ENCODE measurements around the gene DLG3. TPM values are rescaled to one million over a fixed set of nuclear protein-coding genes. Genes with fewer than 3 reads are reported as not detected.

Gene DLG3
- polyA plus RNA-seq, 3 donors: 2.4 to 21.9 (median 4.2) TPM

DNA sequence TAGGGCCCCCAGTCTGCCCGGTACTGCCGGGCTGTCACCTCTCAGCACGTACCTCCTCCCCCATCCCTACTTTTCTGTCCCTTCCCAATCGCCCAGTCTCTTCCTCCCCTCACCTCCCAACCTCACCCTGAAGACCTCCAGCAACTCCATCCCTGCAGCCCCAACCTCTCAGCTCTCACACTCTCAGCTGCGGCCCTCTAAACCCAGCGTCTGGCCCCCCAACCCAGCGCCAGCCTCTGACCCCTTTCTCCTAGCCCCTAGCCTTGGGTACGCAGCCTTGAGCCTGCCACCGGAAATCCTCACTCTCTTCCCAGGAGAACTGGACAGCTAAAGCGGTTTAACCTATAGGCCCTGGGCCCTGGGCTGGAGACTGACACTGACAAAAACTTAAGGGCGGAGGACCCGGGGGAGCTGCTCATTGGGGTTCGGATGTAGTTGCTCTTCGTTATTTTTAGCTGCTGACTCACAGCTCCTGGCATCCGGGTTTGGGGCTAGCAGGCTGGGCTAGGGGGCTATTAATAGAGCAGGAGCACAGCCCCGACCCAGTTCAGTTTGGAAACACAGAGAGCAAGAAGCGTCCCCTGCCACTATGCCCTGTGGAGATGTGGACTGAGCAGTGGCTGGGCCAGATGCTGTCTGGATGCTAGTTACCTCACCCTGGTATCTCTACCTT, 9.6 kb upstream of the DLG3 start:
- 16 to 41% (median 33%) methylated on average over 12 to 17 of the region's 17 CpGs for WGBS, 3 donors

DNA sequence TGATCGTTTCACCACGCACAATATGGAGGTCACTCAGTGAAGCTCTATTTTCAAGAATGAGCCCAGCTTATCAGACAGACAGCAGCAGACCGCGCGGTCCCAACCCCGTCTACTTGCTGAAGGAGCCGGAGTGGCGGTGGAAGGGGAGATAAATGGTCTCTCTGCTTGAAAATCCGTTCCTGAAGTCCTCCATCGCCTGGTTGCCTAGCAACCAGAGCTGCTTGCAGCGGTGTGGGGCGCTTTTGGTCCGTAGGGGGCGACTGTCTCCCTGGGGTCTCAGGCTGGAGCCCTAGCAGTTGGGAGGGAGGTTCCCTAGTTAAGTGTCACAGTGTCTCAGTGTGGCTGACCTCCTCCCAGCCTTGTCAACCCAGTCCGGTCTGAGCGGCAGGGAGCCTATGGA, 8.3 kb upstream of the DLG3 start:
- whole genome bisulfite sequencing, 3 donors: 28 to 34% (median 30%) methylated on average over 15 to 16 of the region's 16 CpGs

More for the DNA sequence above, 9.6 kb upstream of the DLG3 start:
- H3K27ac ChIP-seq (ENCODE audit: low read depth, low read length): no peak overlapping the region

DNA sequence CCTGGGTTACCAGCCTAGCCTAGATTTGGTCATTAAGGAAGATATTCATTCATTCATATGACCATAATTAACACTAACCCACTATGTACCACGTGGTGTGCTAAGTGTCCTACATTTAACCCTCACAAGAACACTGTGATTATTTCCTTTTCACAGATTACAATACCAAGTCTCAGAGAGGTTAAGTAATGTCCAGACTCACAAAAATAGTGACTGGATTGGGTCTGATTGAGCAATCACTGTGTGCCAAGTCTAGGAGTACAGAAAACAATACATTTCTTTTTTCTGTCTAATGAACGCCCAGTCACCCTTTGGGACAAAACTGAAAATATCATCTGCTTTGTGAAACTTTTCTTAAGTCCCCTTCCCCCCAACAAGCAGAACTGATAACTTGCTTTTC, 7.6 kb upstream of the DLG3 start:
- no peak overlapping the region for H3K27ac ChIP-seq (ENCODE audit: low read depth, low read length)
- 24 to 55% (median 40%) methylated on average over 2 of the region's 2 CpGs for WGBS, 3 donors

More for the DNA sequence above, 8.3 kb upstream of the DLG3 start:
- H3K27ac ChIP-seq (ENCODE audit: low read depth, low read length): no peak overlapping the region

DNA sequence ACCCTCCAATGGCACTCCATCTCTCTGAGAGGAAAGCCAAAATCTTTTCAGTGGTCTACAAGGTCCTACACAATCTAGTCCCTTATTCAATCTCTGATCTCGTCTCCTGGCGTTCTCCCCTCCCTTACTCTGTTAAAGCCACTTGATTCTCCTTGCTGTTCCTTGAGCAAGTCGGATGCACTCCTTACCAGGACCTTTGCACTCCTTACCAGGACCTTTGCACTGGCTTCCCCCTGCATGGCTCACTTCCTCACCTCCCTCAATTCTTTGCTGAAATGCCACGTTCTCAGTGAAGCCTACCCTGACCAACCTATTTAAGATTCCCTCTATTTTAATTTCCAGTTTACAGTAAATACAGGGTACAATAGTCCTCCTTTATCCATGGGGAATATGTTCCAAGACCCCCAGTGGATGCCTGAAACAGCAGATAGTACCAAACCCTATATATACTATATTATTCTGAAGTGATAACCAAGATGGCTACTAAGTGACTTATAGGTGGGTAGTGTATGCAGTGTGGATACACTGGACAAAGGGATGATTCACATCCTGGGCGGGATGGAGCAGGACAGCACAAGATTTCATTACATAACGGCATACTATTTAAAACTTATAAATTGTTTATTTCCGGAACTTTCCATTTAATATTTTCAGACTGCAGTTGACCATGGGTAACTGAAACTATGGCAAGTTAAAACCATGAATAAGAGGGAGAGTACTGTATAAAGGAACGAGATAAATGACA, 6.5 kb upstream of the DLG3 start:
- H3K27ac ChIP-seq (ENCODE audit: low read depth, low read length): no peak overlapping the region
- 66 to 90% (median 79%) methylated on average over 8 of the region's 8 CpGs for WGBS, 3 donors

DNA sequence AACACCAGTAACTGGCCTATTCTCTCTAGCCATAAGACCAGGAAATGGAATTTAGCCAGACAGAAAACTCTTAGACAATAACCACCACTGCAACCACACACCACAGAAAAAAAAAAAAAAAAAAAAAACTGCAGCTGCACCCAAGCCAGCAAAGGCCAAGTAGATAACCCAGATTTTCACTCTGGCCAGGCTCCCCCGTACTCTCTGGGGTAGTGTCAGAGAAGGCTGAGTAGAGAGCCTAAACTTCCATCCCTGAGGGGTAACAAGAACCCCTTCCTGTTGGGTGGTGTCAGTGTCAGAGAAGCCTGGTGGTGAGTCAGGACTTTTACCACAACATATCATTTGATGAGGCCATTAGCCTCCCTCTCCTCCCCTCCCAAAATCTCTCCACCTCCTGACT, 5.6 kb upstream of the DLG3 start:
- WGBS, 3 donors: 15 to 78% (median 27%) methylated on average over 1 of the region's 1 CpG
- H3K27ac ChIP-seq (ENCODE audit: low read depth, low read length): no peak overlapping the region

DNA sequence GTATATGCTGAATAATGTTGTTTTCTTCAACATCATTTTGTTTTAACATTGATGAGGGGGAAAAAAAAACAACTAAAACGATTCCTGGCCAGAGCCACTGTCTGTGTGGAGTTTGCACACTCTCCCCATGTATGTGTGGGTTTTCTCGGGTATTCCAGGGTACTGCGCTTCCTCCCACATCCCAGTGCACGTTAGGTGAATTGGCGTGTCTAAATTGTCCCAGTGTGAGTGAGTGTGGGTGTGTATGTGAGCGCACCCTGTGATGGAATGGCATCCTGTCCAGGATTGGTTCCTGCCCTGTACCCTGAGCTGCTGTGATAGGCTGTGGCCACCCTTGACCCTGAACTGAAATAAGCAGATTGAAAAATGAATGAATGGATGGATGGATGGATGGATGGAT, 2.4 kb upstream of the DLG3 start:
- no peak overlapping the region for H3K27ac ChIP-seq (ENCODE audit: low read depth, low read length)

DNA sequence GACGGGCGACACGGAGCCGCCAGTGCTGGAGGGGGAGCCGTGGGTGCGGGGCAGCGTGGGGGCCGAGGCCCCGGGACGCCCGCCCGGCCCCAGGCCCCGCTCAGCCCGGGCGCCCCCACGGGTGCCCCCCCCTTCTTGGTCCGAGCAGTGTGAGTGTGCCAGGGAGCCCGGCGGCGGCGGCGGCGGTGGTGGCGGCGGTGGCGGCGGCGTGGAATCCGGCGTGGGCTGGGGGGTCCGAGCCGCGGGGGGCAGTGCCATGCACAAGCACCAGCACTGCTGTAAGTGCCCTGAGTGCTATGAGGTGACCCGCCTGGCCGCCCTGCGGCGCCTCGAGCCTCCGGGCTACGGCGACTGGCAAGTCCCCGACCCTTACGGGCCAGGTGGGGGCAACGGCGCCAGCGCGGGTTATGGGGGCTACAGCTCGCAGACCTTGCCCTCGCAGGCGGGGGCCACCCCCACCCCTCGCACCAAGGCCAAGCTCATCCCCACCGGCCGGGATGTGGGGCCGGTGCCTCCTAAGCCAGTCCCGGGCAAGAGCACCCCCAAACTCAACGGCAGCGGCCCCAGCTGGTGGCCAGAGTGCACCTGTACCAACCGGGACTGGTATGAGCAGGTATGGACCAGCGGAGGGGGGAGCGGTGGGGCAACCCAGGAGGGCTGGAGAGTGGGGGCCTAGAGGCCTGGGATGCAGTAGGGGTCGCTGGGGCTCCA, 466 bp downstream of the DLG3 start:
- no peak overlapping the region for H3K27ac ChIP-seq (ENCODE audit: low read depth, low read length)
- WGBS, 3 donors: 2 to 40% (median 6%) methylated on average over 7 to 51 of the region's 61 CpGs

More for the DNA sequence above, 2.4 kb upstream of the DLG3 start:
- whole genome bisulfite sequencing, 3 donors: 59 to 68% (median 61%) methylated on average over 6 of the region's 6 CpGs

DNA sequence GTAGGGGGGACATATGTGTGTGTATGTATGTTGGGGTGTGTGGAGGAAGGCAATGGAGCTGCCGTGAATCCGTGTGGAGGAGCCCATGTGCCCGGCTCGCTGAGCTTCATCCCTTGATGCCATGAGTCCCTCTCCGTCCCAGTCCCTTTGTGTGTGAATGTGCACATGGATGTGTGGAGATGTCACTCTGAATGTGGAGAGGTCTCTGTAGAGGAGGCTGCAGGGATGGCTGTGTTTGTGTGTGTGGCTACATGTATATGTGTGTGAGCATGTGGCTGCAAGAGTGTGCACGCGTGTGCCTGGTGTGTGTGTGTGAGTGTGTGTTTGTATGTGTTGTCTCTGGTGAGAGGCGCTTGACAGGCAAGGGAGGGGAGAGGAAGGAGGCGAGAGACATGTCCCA, 1.3 kb downstream of the DLG3 start:
- WGBS, 3 donors: 77 to 80% (median 78%) methylated on average over 7 to 9 of the region's 9 CpGs
- H3K27ac ChIP-seq (ENCODE audit: low read depth, low read length): no peak overlapping the region

DNA sequence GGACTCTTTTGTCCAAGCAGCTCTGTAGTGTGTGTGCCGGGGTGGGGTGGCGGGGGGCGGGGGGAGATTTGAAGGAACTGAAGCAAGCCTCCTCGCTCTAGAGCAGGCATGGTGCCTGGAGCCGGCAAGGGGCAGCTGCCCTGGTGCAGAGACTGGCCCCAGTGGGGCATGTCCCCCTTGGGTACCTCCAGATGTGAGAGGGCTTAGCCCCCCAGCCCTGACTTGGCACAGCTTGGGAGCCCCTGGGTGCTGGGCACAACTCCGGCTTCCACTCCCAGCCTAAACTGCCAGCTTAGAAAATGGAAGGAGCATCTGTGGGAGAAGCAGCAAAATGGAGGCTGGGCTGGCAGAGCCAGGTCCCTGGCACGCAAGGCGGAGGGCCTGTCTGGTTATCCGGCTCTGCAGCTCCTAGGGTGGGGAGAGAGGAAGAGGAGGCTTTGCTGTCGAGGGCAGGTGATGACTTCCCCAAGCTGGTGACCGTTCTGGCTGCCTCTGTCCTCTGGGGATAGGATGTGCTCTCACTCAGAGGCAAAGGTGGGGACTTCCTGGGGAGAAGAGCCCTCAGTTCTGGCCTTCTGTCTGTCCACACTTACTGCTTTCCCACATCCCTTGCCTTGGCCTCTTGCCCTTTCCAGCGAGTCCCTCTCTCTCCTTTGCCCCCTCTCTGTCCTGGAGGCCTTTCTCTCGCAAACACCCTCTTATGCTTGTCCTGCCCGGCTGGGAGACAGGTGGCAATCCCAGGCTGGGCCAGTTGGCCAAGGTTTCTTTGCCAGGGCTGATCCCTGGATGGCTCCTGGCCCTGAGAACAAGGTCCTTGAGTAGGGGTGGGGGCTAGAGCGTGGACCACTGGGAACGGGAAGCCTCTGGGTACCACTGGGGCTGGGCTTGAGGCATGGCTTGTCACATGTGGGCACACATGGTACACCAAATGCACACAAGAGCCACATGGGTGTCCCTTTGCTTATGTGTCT, 2.0 kb downstream of the DLG3 start:
- no peak overlapping the region for H3K27ac ChIP-seq (ENCODE audit: low read depth, low read length)
- 75 to 90% (median 77%) methylated on average over 11 to 16 of the region's 16 CpGs for WGBS, 3 donors

DNA sequence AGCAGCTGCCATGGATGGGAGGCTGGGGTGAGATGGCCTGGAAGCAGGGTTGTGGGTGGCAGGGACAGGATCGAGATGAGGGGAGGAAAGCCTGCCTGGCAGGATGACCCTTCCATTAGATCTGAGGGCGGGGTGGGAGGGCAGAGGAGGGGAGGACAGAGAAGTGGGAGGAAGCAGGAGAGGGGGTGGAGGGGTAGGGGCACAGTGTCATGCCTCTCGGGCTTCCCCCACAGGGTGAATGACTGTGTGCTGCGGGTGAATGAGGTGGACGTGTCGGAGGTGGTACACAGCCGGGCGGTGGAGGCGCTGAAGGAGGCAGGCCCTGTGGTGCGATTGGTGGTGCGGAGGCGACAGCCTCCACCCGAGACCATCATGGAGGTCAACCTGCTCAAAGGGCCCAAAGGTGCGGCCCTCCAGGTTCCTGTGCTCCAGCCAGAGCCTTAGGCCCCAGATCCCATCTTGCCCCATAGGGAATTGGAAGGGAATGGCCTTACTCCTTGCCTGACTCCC, 4.9 kb downstream of the DLG3 start:
- no peak overlapping the region for H3K27ac ChIP-seq (ENCODE audit: low read depth, low read length)
- 95 to 100% (median 96%) methylated on average over 5 to 14 of the region's 14 CpGs for WGBS, 3 donors

DNA sequence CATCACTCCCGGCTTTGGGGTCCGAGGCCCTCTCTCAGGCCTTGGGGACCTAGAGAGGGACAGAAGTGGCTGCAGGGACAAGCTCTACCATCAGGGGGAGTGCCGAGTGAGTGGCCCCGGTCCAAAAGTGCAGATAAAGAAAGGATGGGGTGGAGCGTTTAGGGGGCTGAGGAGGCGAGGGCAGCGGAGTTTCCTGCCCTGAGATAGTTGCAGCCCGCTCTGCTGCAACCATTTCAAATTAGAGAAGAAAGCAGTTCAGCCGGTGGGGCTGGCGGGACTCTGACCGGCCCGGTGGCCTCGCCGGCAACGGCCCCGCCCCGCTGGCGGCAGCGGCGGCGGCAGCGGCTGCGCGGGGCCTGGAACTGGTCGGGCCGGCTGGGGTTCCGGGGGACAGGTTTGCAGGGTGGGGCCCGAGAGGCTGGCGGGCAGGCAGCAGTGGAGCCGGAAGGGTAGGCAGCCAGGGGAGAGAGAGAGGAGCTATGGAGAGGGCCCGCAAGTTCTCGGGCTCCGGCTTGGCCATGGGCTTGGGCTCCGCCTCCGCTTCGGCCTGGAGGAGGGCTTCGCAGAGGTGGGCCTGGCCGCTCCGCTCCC, 7.6 kb downstream of the DLG3 start:
- no peak overlapping the region for H3K27ac ChIP-seq (ENCODE audit: low read depth, low read length)
- 0 to 27% (median 3%) methylated on average over 26 to 39 of the region's 39 CpGs for WGBS, 3 donors

DNA sequence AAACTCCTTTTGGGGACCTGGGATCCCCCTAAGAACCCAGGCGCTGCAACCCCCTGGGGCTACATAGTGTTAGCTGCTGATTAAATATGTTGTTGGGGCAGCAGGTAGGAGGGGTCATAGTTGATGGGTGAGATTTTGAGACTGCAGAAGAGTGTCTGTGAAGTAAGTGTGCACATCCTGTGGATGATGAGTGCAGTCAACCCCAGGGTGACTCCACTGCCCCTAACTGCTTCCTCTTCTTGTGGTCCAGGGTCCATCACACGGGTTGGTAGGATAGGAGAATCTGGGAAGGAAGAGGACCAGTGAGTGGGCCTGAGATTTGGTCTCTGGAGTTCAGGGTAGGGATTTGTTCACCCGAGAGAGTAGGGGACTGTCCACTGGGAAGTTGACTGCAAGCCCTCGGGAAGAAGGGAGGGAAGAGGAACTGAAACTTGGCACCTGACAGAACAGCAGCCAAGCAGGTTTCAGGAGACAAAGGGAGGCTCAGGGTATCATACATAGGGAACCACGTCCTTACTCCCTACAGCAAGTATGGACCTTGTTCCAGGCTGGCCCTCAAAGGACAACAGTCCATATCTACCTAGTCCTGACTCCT, 8.5 kb downstream of the DLG3 start:
- H3K27ac ChIP-seq (ENCODE audit: low read depth, low read length): no peak overlapping the region
- 31 to 65% (median 56%) methylated on average over 5 of the region's 5 CpGs for WGBS, 3 donors

DNA sequence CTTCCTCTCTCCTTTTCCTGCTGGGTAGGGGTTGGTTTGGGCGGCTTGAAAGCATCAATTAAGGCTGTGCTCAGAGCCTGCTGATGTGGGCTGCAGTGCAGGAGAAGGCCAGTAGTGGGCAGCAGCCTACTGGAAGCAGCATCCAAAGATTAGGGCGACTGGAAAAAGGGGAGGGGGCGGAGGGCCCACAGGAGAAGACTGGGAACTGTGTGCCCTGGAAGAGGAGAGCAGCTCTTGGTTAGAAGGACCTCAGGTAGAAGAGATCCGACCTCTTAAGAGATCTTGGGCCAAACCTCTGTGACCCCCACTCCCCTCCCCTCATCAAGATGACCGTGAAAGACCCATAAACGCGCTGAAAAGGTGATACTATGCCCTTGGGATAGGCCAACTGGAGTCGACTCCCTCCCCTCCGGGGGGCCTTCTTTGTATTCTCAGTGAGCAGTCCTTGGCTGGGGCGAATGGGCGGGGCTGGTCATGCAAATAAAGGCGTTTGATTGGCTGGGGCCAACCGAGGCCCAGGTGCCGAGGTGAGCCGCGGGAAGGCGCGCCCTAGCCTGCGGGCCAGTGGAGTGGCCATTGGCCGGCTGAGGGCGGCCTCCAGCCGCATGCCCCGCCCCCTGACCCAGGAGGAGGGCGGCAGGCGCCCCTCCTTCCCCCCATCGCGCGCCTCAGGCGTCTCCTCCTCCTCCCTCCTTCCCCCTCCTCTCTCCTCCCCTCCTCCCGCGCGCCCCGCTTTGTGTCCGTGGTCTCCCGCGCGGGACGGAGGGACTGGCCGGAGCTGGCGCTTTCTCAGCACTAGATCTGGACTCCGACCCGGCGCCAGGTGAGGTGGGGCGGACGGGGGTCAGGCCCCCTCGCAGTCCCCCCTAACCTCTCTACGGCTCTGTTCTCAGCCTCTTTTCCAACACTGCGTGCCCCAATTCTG, 10.1 kb downstream of the DLG3 start:
- 2 to 30% (median 5%) methylated on average over 28 to 42 of the region's 48 CpGs for WGBS, 3 donors
- H3K27ac ChIP-seq (ENCODE audit: low read depth, low read length): no peak overlapping the region

DNA sequence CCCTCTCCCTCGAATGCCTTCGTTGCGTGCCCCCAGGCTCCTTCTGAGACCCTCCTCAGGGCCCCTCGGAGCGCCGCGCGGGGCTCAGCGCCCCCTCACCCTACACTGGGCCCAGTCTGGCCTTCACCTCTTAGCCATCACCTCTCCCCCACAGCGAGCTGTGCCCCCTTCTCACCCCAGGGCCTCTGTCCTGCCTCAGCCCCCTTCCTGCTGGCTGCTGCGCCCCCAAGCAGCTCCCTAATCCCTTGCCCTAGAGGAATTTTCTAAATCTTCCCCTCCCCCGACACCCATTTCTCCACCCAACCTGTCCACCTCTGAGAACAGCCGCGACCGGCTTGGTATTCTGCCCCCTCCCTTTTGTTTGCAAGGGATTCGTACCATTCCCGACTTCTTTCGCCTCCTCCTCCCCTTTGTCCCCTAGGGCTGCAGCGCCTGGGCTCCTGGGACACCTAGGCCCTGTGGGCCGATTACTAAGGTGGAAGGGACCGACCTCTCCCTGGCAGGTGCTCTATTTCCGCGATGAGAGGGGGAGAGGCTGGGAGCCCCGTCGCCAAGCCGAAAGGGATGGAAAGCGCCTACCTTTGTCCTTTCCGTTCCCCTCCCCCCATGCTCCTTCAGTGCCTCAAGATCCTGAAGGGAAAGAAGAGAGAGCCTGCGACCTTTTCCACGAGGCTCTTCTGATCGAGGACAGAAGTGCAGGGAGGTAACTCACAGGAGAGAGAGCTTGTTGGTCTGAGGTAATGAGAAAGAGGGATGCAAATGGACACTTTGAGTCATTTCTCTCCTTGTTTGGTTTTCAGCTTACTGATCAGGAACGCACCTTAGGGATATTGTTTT, 10.9 kb downstream of the DLG3 start:
- no peak overlapping the region for H3K27ac ChIP-seq (ENCODE audit: low read depth, low read length)
- WGBS, 3 donors: 3 to 36% (median 21%) methylated on average over 20 to 32 of the region's 32 CpGs

DNA sequence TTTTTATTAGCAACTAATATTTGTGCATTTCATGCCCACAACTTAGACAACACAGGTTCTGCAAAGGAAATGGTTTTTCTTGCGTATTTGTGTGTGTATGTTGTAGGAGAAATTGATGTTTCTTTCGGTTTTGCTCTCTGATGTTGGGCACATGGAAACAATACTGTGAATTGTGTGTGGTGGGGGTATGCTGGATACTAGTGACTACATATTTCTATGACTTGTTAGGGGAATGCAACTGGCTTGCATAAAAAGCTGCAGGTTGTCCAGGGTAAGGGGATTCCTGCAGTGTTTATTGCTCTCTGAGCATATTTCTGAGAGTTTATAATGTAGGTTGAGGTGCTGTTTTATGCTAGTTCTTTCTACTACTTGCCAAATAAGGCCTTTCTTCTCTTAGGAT, 11.6 kb downstream of the DLG3 start:
- 21 to 55% (median 39%) methylated on average over 2 of the region's 2 CpGs for WGBS, 3 donors
- H3K27ac ChIP-seq (ENCODE audit: low read depth, low read length): no peak overlapping the region

DNA sequence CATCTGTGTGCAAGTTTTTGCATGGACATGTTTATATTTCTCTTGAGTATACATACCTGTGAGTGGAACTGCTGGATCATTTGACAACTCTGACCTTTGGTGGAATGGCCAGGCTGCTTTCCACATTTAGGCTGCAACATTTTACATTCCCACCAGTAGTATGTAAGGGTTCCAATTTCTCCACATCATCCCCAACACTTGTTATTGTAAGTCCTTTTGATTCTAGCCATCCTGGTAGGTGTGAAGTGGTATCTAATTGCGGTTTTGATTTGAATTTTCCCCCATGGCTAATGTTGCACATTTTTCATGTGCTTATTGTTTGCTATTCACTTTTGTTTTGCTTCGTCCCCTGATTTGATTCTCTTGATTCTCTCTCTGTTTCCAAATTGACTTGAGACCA, 16.4 kb downstream of the DLG3 start:
- H3K27ac ChIP-seq (ENCODE audit: low read depth, low read length): no peak overlapping the region
- WGBS, 3 donors: 74 to 96% (median 75%) methylated on average over 2 of the region's 2 CpGs
